Adrenal gland (tissue), 5 donors: ENCODE data around the gene ARFGEF2.

Experiments
- CTCF ChIP-seq, 6 experiments: fragments of 450-650 bp in 4 of 6; fragments of 200-600 bp in 2 of 6; sonication (generic) in 1 of 6; IDR thresholded peaks; 1 replicate in 5 of 6; 2 replicates in 1 of 6; pipeline versions ENCODE4 v1.5.1 to v1.8.0; 2016 to 2021; ENCODE audit warnings: antibody characterized with exemption in 6 of 6, mild to moderate bottlenecking in 2 of 6, moderate library complexity in 1 of 6
- POLR2A ChIP-seq, 2 donors: fragments of 450-650 bp; IDR thresholded peaks; one replicate each; pipeline ENCODE4 v1.6.1; 2017; ENCODE audit warnings: antibody characterized with exemption in 2 of 2, mild to moderate bottlenecking in 2 of 2, moderate library complexity in 1 of 2
- donor health status: DM: no; HTN: no; CAD: no.

DNA sequence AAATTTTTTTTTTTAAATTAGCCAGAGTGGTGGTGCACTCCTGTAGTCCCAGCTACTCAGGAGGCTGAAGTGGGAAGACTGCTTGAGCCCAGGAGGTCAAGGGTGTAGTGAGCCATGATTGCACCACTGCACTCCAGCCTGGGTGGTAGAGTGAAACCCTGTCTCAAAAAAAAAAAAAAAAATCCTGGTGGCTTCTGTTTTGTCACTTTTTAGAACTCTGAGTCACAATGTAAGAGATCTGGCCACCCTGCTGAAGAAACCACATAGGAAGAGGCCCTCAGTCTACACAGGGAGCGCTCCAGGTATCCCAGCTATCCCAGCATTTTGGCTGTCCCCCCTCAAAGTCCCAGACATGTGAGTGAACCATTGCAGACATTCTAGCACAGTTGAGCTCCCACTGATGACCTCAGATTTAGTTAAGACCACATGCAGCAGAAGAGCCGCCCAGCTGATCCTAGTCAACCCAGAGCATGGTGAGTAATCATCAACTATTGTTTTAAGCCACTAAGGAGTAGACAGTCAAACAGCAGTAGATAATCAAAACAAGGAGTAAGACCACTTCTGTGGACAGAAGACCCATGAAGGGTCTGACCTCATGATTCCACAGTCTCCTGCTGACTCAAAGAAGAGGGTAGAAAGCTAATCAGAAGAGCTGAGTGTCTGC lies 12.7 kb upstream of the ARFGEF2 start:
- TF ChIP-seq CTCF (IDR thresholded peaks at IDR 0.05) (no peak), POLR2A (IDR thresholded peaks at IDR 0.05) (no peak)
